Lower leg skin (tissue), 3 donors: Measurements from ENCODE around the gene SLC9A7.

Source experiments
- CTCF ChIP-seq, 3 donors: fragments of 450-650 bp; IDR thresholded peaks; one replicate each; pipeline ENCODE4 v1.5.1; 2016; ENCODE audit warnings: antibody characterized with exemption in 3 of 3, mild to moderate bottlenecking in 3 of 3, moderate library complexity in 2 of 3
- POLR2A ChIP-seq, 2 donors: fragments of 450-650 bp; IDR thresholded peaks; one replicate each; pipeline ENCODE4 v1.6.1; 2016 to 2017; ENCODE audit warnings: antibody characterized with exemption in 2 of 2, mild to moderate bottlenecking in 1 of 2, moderate library complexity in 1 of 2

DNA sequence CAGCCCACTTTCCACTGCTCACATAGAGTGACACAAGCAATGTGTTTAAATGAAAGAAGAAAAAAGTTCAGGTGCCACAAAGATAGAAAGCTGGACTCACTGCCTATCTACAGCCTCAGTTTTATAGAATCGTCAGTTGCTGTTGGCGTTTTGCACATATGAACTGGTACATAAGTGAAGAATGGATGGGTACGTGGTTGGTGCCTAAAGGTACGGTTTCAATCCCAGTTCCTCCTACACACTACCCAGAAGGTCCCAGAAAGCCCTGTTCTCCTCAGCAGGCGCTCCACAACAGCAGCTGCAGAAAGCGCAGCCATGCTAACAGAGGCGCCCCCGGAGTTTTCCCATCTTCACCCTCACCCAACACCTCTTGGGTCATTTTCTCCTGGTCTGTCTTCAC lies 161.7 kb downstream of the SLC9A7 start:
- TF ChIP-seq POLR2A (IDR thresholded peaks at IDR 0.05) (no peak), CTCF (IDR thresholded peaks at IDR 0.05) (no peak)
